Ishikawa (cell line): Measurements from ENCODE around the gene ZNF672.

Experiments used
- CEBPB ChIP-seq: IDR thresholded peaks from 2 replicates; pipeline ENCODE4 v1.6.1; 2012
- CREB1 ChIP-seq: IDR thresholded peaks from 2 replicates; pipeline ENCODE4 v1.6.1; 2012; ENCODE audit warnings: low read depth
- EGR1 ChIP-seq: IDR thresholded peaks from 2 replicates; pipeline ENCODE4 v1.6.1; 2012
- EP300 ChIP-seq: IDR thresholded peaks from 2 replicates; pipeline ENCODE4 v1.6.1; 2012; ENCODE audit warnings: borderline replicate concordance
- FOXM1 ChIP-seq: IDR thresholded peaks from 2 replicates; pipeline ENCODE4 v1.6.1; 2012; ENCODE audit warnings: low read depth, borderline replicate concordance
- NFIC ChIP-seq: IDR thresholded peaks from 2 replicates; pipeline ENCODE4 v1.6.1; 2012
- RAD21 ChIP-seq: IDR thresholded peaks from 2 replicates; pipeline ENCODE4 v1.6.1; 2012; ENCODE audit warnings: low read depth
- TAF1 ChIP-seq: IDR thresholded peaks from 2 replicates; pipeline ENCODE4 v1.6.1; 2012; ENCODE audit warnings: low read depth, mild to moderate bottlenecking
- TEAD4 ChIP-seq: IDR thresholded peaks from 2 replicates; pipeline ENCODE4 v1.6.1; 2012
- YY1 ChIP-seq: IDR thresholded peaks from 2 replicates; pipeline ENCODE4 v1.6.1; 2012; ENCODE audit warnings: low read depth
- TF ChIP-seq, protein P1 (sequence below): IDR thresholded peaks from 2 replicates; pipeline ENCODE4 v1.6.1; 2012; ENCODE audit warnings: low read depth, mild to moderate bottlenecking
- TF ChIP-seq, protein P2 (sequence below): IDR thresholded peaks from 2 replicates; pipeline ENCODE4 v1.6.1; 2012

DNA sequence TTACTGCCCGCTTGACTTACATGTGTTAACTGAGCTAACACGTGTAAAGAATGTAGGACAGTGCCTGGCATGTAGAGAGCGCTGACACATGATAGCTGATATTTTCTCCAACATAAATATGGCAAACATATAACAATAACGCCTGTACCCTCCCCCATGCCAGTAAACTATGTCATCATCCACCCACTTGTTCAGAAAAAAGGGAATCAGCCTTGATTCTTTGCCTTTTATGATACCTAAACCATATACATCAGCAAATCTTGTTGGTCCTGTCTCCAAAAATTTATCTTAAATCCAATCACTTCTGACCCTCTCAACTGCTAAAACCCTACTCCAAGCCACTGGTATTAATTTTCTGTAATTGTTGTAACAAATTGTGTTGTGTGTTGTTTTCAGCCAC is 22.0 kb downstream of the ZNF672 start:
- TF ChIP-seq RAD21: no peak
- no peak for TF ChIP-seq EGR1
- no peak for TF ChIP-seq EP300
- no peak for TF ChIP-seq FOXM1
- TF ChIP-seq CREB1: no peak
- TF ChIP-seq, protein P1, sequence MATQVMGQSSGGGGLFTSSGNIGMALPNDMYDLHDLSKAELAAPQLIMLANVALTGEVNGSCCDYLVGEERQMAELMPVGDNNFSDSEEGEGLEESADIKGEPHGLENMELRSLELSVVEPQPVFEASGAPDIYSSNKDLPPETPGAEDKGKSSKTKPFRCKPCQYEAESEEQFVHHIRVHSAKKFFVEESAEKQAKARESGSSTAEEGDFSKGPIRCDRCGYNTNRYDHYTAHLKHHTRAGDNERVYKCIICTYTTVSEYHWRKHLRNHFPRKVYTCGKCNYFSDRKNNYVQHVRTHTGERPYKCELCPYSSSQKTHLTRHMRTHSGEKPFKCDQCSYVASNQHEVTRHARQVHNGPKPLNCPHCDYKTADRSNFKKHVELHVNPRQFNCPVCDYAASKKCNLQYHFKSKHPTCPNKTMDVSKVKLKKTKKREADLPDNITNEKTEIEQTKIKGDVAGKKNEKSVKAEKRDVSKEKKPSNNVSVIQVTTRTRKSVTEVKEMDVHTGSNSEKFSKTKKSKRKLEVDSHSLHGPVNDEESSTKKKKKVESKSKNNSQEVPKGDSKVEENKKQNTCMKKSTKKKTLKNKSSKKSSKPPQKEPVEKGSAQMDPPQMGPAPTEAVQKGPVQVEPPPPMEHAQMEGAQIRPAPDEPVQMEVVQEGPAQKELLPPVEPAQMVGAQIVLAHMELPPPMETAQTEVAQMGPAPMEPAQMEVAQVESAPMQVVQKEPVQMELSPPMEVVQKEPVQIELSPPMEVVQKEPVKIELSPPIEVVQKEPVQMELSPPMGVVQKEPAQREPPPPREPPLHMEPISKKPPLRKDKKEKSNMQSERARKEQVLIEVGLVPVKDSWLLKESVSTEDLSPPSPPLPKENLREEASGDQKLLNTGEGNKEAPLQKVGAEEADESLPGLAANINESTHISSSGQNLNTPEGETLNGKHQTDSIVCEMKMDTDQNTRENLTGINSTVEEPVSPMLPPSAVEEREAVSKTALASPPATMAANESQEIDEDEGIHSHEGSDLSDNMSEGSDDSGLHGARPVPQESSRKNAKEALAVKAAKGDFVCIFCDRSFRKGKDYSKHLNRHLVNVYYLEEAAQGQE: no peak
- TF ChIP-seq, protein P2, sequence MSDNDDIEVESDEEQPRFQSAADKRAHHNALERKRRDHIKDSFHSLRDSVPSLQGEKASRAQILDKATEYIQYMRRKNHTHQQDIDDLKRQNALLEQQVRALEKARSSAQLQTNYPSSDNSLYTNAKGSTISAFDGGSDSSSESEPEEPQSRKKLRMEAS: no peak
- no peak for TF ChIP-seq TAF1
- no peak for TF ChIP-seq NFIC
- no peak for TF ChIP-seq CEBPB
- TF ChIP-seq YY1: no peak
- TF ChIP-seq TEAD4: no peak
